ENCODE data around the gene ITGB7. TPM values are rescaled to one million over a fixed set of nuclear protein-coding genes. Genes with fewer than 3 reads are reported as not detected.

ITGB7 gene
- 10 to 100 TPM in 1 of 4 donors, 1 to 10 TPM in 3; 2.9 to 29.1 (median 6.8) TPM for total RNA-seq

- H3K27ac ChIP-seq = no peak within 1 kb of the TSS
- 49% methylated on average over 5 of the region's 5 CpGs for WGBS
These were observed at the start of gene ITGB7 for GRCh38 chr12:53207042-53207441. Gene ITGB7, minus strand, starts transcription at chr12:53207251. Its CDS starts 6,808 bp downstream, at chr12:53200443.

GRCh38 chr12:53255996-53256395, 48.9 kb upstream of the ITGB7 start:
- Histone ChIP-seq H3K9me3 (no peaks in the 10 kb centered on the region), H3K4me1 (peaks cover 39% of the 10 kb centered on the region), H3K4me3 (no peak overlapping the region), H3K27ac (no peak overlapping the region), H3K27me3 (no peaks in the 10 kb centered on the region), H3K36me3 (peaks cover 9% of the 10 kb centered on the region)
- TF ChIP-seq POLR2AphosphoS5 (IDR thresholded peaks at IDR 0.05) (no peak), POLR2A (IDR thresholded peaks at IDR 0.05) (no peak), EP300 (IDR thresholded peaks at IDR 0.05) (no peak), CTCF (IDR thresholded peaks at IDR 0.05) (no peak)
- no peak for DNase-seq (ENCODE audit: low spot score in 2 of 2)
- WGBS = 69% methylated on average over 3 of the region's 3 CpGs

More at GRCh38 chr12:53207042-53207441, at the start of gene ITGB7:
- H3K4me3 ChIP-seq = no peak within 1 kb of the TSS
- H3K9me3 ChIP-seq = no peaks in the 10 kb centered on the region
- H3K4me1 ChIP-seq = peaks cover 32% of the 10 kb centered on the region
- H3K36me3 ChIP-seq = peaks cover 27% of the 10 kb centered on the region
- TF ChIP-seq EP300 (IDR thresholded peaks at IDR 0.05) = no peak
- no peak for TF ChIP-seq POLR2AphosphoS5 (IDR thresholded peaks at IDR 0.05)
- no peak for TF ChIP-seq CTCF (IDR thresholded peaks at IDR 0.05)
- no peak for TF ChIP-seq POLR2A (IDR thresholded peaks at IDR 0.05)
- no peaks in the 10 kb centered on the region for H3K27me3 ChIP-seq
- DNase-seq (ENCODE audit: low spot score in 2 of 2) = peak; percentile 60 to 61

- no peaks in the 10 kb centered on the region for H3K27me3 ChIP-seq
- peaks cover 44% of the 10 kb centered on the region for H3K4me1 ChIP-seq
- peaks cover 9% of the 10 kb centered on the region for H3K36me3 ChIP-seq
- no peak overlapping the region for H3K4me3 ChIP-seq
- H3K27ac ChIP-seq = peak overlapping the region; percentile 42
- WGBS = 71% methylated on average over 1 of the region's 1 CpG
- H3K9me3 ChIP-seq = no peaks in the 10 kb centered on the region
- TF ChIP-seq POLR2AphosphoS5 (IDR thresholded peaks at IDR 0.05) (no peak), EP300 (IDR thresholded peaks at IDR 0.05) (no peak), POLR2A (IDR thresholded peaks at IDR 0.05) (no peak), CTCF (IDR thresholded peaks at IDR 0.05) (no peak)
- no peak for DNase-seq (ENCODE audit: low spot score in 2 of 2)
These were observed 47.9 kb upstream of the ITGB7 start for GRCh38 chr12:53254816-53255545.

- no peak for DNase-seq (ENCODE audit: low spot score in 2 of 2)
- Histone ChIP-seq H3K27ac (peak overlapping the region; percentile 87), H3K4me1 (peaks cover 44% of the 10 kb centered on the region), H3K4me3 (peak overlapping the region; percentile 65), H3K9me3 (no peaks in the 10 kb centered on the region), H3K36me3 (peaks cover 9% of the 10 kb centered on the region), H3K27me3 (no peaks in the 10 kb centered on the region)
- TF ChIP-seq POLR2AphosphoS5 (IDR thresholded peaks at IDR 0.05) = no peak
- TF ChIP-seq POLR2A (IDR thresholded peaks at IDR 0.05) = no peak
- TF ChIP-seq EP300 (IDR thresholded peaks at IDR 0.05) = no peak
- TF ChIP-seq CTCF (IDR thresholded peaks at IDR 0.05) = no peak
- 93% methylated on average over 8 of the region's 13 CpGs for WGBS
These were observed 46.2 kb upstream of the ITGB7 start for GRCh38 chr12:53253298-53253697.

GRCh38 chr12:53252349-53252916, 45.4 kb upstream of the ITGB7 start:
- H3K36me3 ChIP-seq = peaks cover 9% of the 10 kb centered on the region
- no peaks in the 10 kb centered on the region for H3K27me3 ChIP-seq
- DNase-seq (ENCODE audit: low spot score in 2 of 2) = peak in 1 of 2 donors; percentile 78
- H3K4me3 ChIP-seq = peak overlapping the region; percentile 65
- TF ChIP-seq POLR2AphosphoS5 (IDR thresholded peaks at IDR 0.05) (no peak), POLR2A (IDR thresholded peaks at IDR 0.05) (no peak), EP300 (IDR thresholded peaks at IDR 0.05) (no peak)
- 5% methylated on average over 14 of the region's 19 CpGs for WGBS
- peak overlapping the region; percentile 87 for H3K27ac ChIP-seq
- H3K4me1 ChIP-seq = peaks cover 44% of the 10 kb centered on the region
- no peaks in the 10 kb centered on the region for H3K9me3 ChIP-seq
